ENCODE measurements around the gene ELOVL2. TPM values are rescaled to one million over a fixed set of nuclear protein-coding genes. Genes with fewer than 3 reads are reported as not detected.

The ELOVL2 gene
- total RNA-seq, 2 donors from 2014 or later = 0.23 to 0.38 TPM

GRCh38 chr6:10951675-10952282, 92.3 kb downstream of the ELOVL2 start:
- intact Hi-C loops (cut with DNase I) = no loop called here
- DNase-seq (ENCODE audit: low spot score) = no peak

GRCh38 chr6:10949579-10950490, 94.3 kb downstream of the ELOVL2 start:
- intact Hi-C loops (cut with DNase I) = no loop called here
- no peak for DNase-seq (ENCODE audit: low spot score)

GRCh38 chr6:10947966-10948365, 96.1 kb downstream of the ELOVL2 start:
- intact Hi-C loops (cut with DNase I) = no loop called here
- DNase-seq (ENCODE audit: low spot score) = no peak

- intact Hi-C loops (cut with DNase I) = no loop called here
- DNase-seq (ENCODE audit: low spot score) = no peak
These were observed 98.3 kb downstream of the ELOVL2 start for GRCh38 chr6:10945845-10946244.

GRCh38 chr6:10939840-10940239, 104.3 kb downstream of the ELOVL2 start:
- intact Hi-C loops (cut with DNase I) = no loop called here
- DNase-seq (ENCODE audit: low spot score) = no peak

GRCh38 chr6:10933126-10933525, 111.0 kb downstream of the ELOVL2 start:
- intact Hi-C loops (cut with DNase I) = no loop called here
- no peak for DNase-seq (ENCODE audit: low spot score)

Other genes with a start within 250 kb of the ELOVL2 start
- gene MAK, start 205.8 kb downstream of the ELOVL2 start, total RNA-seq = under 1 TPM; 0.14 to 0.28 TPM
- not detected for gene GCM2, start 162.3 kb downstream of the ELOVL2 start, total RNA-seq
- 1 to 10 TPM in 1 of 2 donors, under 1 TPM in 1; 0.71 to 1.1 TPM for gene SYCP2L, start 157.3 kb downstream of the ELOVL2 start, total RNA-seq
- 10 to 100 TPM in 1 of 2 donors, 1 to 10 TPM in 1; 9.2 to 11.8 TPM for gene SMIM13, start 49.5 kb upstream of the ELOVL2 start, total RNA-seq
- under 1 TPM; 0.05 to 0.14 TPM for gene ERVFRD-1, start 67.4 kb upstream of the ELOVL2 start, total RNA-seq
- gene NEDD9, start 188.4 kb upstream of the ELOVL2 start, total RNA-seq = 100 to 1,000 TPM; 105 to 166 TPM

All from posterior vena cava (tissue), 2 donors.